GM10266 (cell line): ENCODE measurements around the gene MEIS3.

Experiments used
- DNase-seq: peaks from one replicate; pipeline ENCODE4 v3.0.0; 2012; ENCODE audit errors: extremely low spot score
- CTCF ChIP-seq: IDR thresholded peaks from 2 replicates; pipeline ENCODE4 v1.5.1; 2012; ENCODE audit warnings: mild to moderate bottlenecking, low read depth; ENCODE audit not compliant: control insufficient read depth, insufficient read depth; ENCODE audit errors: missing control alignments

The MEIS3 gene

GRCh38 chr19:47445527-47445926 lies 26.2 kb upstream of the MEIS3 start:
- DNase-seq: no peak
- no peak for TF ChIP-seq CTCF

- DNase-seq: no peak
- TF ChIP-seq CTCF: no peak
Observed at GRCh38 chr19:47444388-47444821, 25.1 kb upstream of the MEIS3 start.

- no peak for DNase-seq
- no peak for TF ChIP-seq CTCF
Observed at GRCh38 chr19:47443331-47443730, 24.0 kb upstream of the MEIS3 start.

GRCh38 chr19:47438793-47439220 lies 19.5 kb upstream of the MEIS3 start:
- no peak for TF ChIP-seq CTCF
- no peak for DNase-seq

- no peak for TF ChIP-seq CTCF
- no peak for DNase-seq
Observed at GRCh38 chr19:47437500-47437899, 18.2 kb upstream of the MEIS3 start.

GRCh38 chr19:47436712-47437401 lies 17.5 kb upstream of the MEIS3 start:
- peak; percentile 91 for TF ChIP-seq CTCF
- peak; percentile 88 for DNase-seq

GRCh38 chr19:47435883-47436417 lies 16.6 kb upstream of the MEIS3 start:
- DNase-seq: no peak
- no peak for TF ChIP-seq CTCF
